Measurements from ENCODE around the gene KMO.

The KMO gene

GRCh38 chr1:241608379-241609033 is 76.3 kb downstream of the KMO start:
- no peak overlapping the region for H3K27ac ChIP-seq
- no peak for TF ChIP-seq CTCF (conservative IDR thresholded peaks at IDR 0.05)

- TF ChIP-seq CTCF (conservative IDR thresholded peaks at IDR 0.05) = no peak
- peak overlapping the region; percentile 3; the same call in 1 of the 2 replicates for H3K27ac ChIP-seq
Measured at GRCh38 chr1:241610056-241610815, 78.1 kb downstream of the KMO start.

- TF ChIP-seq CTCF (conservative IDR thresholded peaks at IDR 0.05) = peak; percentile 68
- no peak overlapping the region for H3K27ac ChIP-seq
Measured at GRCh38 chr1:241611063-241611462, 78.9 kb downstream of the KMO start.

- H3K27ac ChIP-seq = no peak overlapping the region
Measured at GRCh38 chr1:241611736-241612135, 79.6 kb downstream of the KMO start.

GRCh38 chr1:241612533-241613477 is 80.6 kb downstream of the KMO start:
- H3K27ac ChIP-seq = no peak overlapping the region

More at GRCh38 chr1:241611736-241612135, 79.6 kb downstream of the KMO start:
- TF ChIP-seq CTCF (conservative IDR thresholded peaks at IDR 0.05) = no peak

GRCh38 chr1:241614144-241614543 is 82.0 kb downstream of the KMO start:
- no peak for TF ChIP-seq CTCF (conservative IDR thresholded peaks at IDR 0.05)
- no peak overlapping the region for H3K27ac ChIP-seq

More at GRCh38 chr1:241612533-241613477, 80.6 kb downstream of the KMO start:
- no peak for TF ChIP-seq CTCF (conservative IDR thresholded peaks at IDR 0.05)

GRCh38 chr1:241614572-241614971 is 82.4 kb downstream of the KMO start:
- no peak for TF ChIP-seq CTCF (conservative IDR thresholded peaks at IDR 0.05)
- no peak overlapping the region for H3K27ac ChIP-seq
